ENCODE measurements around the gene KNG1.

DNA sequence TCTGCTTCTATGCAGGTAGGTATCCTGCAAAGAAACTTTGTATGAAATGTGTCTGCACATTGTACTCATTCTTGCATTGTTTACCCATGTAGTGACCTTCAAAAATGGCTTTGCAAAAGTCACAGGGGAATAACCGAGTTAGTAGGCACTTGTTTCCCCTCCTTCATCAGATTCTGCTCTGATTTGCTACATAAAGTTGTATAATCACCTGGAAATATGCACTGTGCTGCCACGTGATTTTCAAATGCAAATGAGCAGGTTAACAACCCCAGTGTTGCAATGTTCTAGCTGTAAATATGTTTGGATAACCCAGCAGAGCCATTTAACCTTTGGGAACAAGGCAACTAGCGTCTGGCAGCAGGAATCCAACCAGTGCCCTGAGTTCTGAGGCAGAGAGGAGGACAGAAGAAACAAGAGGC is at the start of gene KNG1:
- TF ChIP-seq, protein P1, sequence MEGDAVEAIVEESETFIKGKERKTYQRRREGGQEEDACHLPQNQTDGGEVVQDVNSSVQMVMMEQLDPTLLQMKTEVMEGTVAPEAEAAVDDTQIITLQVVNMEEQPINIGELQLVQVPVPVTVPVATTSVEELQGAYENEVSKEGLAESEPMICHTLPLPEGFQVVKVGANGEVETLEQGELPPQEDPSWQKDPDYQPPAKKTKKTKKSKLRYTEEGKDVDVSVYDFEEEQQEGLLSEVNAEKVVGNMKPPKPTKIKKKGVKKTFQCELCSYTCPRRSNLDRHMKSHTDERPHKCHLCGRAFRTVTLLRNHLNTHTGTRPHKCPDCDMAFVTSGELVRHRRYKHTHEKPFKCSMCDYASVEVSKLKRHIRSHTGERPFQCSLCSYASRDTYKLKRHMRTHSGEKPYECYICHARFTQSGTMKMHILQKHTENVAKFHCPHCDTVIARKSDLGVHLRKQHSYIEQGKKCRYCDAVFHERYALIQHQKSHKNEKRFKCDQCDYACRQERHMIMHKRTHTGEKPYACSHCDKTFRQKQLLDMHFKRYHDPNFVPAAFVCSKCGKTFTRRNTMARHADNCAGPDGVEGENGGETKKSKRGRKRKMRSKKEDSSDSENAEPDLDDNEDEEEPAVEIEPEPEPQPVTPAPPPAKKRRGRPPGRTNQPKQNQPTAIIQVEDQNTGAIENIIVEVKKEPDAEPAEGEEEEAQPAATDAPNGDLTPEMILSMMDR (IDR thresholded peaks at IDR 0.05; ENCODE audit: insufficient read depth, low read length, poor library complexity, severe bottlenecking) = no peak
- no peak for TF ChIP-seq EZH2phosphoT487 (conservative IDR thresholded peaks at IDR 0.05; ENCODE audit: low read length)
